Superior temporal gyrus (tissue), 1 donor: ENCODE data around the gene TERB1.
A peak's percentile ranks its signal among the peaks of the same experiment; 100 is the strongest.
"Not testable (repeated sequence)": the region's sequence is repeated elsewhere in the genome, so short reads cannot be mapped to it uniquely, and the experiment has no call there.

Source experiments
- DNase-seq: peaks from one replicate; pipeline ENCODE4 v3.0.0-alpha.2; 2016; ENCODE audit errors: extremely low spot score

The TERB1 gene

GRCh38 chr16:66824006-66824405, 22.6 kb upstream of the TERB1 start:
- DNase-seq: no peak

- DNase-seq: no peak
These were observed 13.3 kb upstream of the TERB1 start for GRCh38 chr16:66814734-66815133.

- no peak for DNase-seq
These were observed 9.7 kb upstream of the TERB1 start for GRCh38 chr16:66811043-66811442.

- DNase-seq: no peak
These were observed 9.0 kb upstream of the TERB1 start for GRCh38 chr16:66810391-66810790.

GRCh38 chr16:66809765-66810164, 8.4 kb upstream of the TERB1 start:
- DNase-seq: no peak

GRCh38 chr16:66802159-66802558, 775 bp upstream of the TERB1 start:
- DNase-seq: no peak

- no peak for DNase-seq
These were observed 528 bp downstream of the TERB1 start for GRCh38 chr16:66800856-66801255.

GRCh38 chr16:66798161-66798560, 3.2 kb downstream of the TERB1 start:
- no peak for DNase-seq

GRCh38 chr16:66793984-66794383, 7.4 kb downstream of the TERB1 start:
- not testable (repeated sequence) for DNase-seq

- DNase-seq: no peak
These were observed 11.2 kb downstream of the TERB1 start for GRCh38 chr16:66790130-66790733.

GRCh38 chr16:66787427-66787826, 14.0 kb downstream of the TERB1 start:
- no peak for DNase-seq

GRCh38 chr16:66786551-66786950, 14.8 kb downstream of the TERB1 start:
- DNase-seq: no peak

GRCh38 chr16:66776457-66776856, 24.9 kb downstream of the TERB1 start:
- DNase-seq: no peak

- no peak for DNase-seq
These were observed 26.4 kb downstream of the TERB1 start for GRCh38 chr16:66774981-66775380.

- DNase-seq: no peak
These were observed 43.3 kb downstream of the TERB1 start for GRCh38 chr16:66758086-66758485.

GRCh38 chr16:66754819-66755218, 46.6 kb downstream of the TERB1 start:
- DNase-seq: no peak

- no peak for DNase-seq
These were observed 47.2 kb downstream of the TERB1 start for GRCh38 chr16:66754211-66754610.

- no peak for DNase-seq
These were observed 48.4 kb downstream of the TERB1 start for GRCh38 chr16:66752958-66753357.

GRCh38 chr16:66752379-66752778, 49.0 kb downstream of the TERB1 start:
- DNase-seq: no peak

- DNase-seq: no peak
These were observed 49.4 kb downstream of the TERB1 start for GRCh38 chr16:66751992-66752322.

GRCh38 chr16:66751303-66751991, 49.9 kb downstream of the TERB1 start, which contains the start of gene DYNC1LI2:
Gene DYNC1LI2 (minus strand): TSS chr16:66751609. CDS start chr16:66751591, 18 bp downstream.
- peak; percentile 80 for DNase-seq

GRCh38 chr16:66751053-66751302, 50.4 kb downstream of the TERB1 start:
- DNase-seq: no peak

GRCh38 chr16:66750279-66751052, 50.9 kb downstream of the TERB1 start:
- DNase-seq: no peak
